Activated CD8-positive, alpha-beta memory T cell treated with anti-CD3 and anti-CD28 coated beads, Interleukin-2, amount 50 U/mL, for 4 hours (primary cell): ENCODE data around the gene MROH2B.
"Not testable (repeated sequence)": the region's sequence is repeated elsewhere in the genome, so short reads cannot be mapped to it uniquely, and the experiment has no call there.

Source experiments
- DNase-seq: peaks from one replicate; pipeline ENCODE4 v3.0.0-alpha.2; 2020

The MROH2B gene

DNA sequence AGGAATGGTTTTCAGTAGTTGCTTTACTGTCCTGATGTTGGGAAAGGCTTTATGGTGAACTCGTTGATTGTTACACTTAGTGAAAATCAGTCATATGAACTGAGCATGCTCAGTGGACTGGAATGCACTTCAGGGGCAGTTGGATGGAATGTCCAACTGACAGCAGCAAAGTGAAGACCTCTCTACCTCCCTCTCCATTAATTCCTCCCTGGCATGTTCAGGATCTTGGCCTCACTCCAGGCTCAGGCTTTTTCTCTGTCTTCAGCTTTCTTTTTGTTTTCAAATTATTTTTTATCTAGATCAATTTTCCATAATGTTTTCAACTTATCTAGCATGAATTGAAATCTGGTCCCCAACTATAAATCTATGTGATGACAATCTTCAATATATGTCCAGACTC, at the start of gene MROH2B:
MROH2B (minus strand) TSS at position 101 of the 400 bp plus-strand sequence. CDS start 490 bp downstream, outside the sequence.
- DNase-seq = no peak

GRCh38 chr5:41120600-41120999, 49.5 kb upstream of the MROH2B start:
- no peak for DNase-seq

DNA sequence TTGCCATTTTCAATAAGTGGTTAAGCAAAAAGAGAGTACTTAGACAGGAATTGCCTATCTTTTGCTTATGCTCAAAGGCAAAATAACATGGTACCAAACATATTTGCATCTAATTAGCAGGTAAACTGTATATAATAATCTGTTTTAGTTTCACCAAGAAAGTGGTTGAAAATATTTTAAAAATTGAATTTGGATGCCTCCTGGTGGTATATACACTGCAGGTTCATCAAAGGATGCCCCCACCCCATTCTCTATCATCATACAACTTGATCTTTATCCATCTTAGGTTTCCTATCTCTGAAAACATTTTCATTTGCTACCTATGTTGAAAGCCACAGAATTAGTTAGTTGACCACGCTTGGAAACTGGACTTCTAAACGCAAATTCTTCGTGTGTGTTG, 47.0 kb upstream of the MROH2B start:
- DNase-seq = no peak

DNA sequence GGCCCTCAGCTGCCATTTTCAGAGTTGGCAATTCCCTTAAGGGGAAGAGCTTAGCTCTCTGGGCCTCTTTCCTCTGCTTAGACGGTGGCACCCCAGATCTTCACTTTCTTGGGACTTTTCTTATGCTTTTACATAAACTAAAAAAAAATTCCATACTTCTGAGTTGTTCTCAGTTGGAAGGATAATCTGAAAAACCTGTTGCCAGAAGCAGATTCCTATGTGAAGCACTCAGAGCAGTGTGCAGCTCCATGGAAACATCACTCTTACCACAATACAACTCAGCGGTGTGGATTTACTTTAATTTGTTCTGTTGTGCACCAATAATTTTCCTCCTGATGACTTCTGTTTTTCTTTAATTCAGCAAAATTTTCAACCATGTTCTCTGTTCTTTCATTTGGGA, 44.1 kb upstream of the MROH2B start:
- no peak for DNase-seq

DNA sequence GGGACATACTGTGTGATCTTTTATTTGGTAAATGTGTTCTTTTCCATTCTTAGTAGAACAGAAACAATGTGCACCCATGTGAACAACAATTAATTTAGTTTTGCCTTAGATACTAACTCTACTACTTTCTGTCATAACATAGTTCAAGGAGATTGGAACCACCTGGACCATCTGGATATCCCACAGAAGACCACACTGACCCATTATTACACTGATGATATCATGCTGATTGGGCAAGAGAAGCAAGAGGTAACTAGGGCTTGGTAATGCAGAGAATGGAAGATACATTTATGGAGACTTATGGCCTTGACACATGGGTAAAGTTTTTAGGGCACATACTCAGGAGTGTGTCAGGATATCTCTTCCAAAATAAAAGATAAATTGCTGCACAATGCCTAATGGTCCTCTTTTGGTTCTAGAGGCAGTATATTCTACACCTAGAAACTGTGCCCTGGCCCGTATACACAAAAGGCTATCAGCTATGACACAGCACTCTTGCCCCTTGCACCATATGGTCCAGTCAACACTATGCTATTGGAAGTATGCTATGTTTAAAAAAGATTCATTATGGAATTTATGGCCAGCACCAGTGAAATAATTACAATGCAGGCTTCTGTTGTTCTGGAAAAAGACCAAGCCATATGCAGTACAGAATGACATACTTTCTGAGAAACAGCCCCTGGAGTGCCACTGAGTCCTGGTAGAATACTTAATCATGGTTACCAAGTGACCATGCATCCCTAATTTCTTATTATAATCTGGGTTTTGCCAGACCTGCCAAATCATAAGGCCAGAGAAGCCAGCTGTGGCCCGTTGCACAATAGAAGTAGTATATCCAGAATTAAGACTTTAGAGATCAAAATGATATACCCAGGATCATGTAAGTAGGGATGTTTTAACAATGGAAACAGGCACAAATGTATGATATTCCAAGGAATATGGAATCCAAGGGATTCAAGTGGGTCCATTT, 41.6 kb upstream of the MROH2B start:
- no peak for DNase-seq

DNA sequence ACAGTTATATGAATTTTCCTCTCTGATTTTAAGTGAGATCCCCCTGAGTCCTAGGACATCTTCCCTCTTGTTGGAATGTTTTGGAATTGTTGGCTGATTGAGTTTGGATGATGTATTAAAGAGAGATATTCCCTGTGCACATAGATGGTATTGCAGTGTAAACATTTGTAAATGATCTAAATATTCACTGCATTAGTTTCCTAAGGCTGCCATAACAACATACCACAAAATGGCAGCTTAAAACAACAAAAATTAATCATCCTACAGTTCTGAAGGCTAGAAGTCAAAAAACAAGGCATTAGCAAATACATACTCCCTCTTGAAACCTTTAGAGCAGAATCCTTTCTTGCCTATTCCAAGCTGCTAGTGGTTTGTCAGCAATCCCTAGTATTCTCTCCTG, 38.0 kb upstream of the MROH2B start:
- no peak for DNase-seq

DNA sequence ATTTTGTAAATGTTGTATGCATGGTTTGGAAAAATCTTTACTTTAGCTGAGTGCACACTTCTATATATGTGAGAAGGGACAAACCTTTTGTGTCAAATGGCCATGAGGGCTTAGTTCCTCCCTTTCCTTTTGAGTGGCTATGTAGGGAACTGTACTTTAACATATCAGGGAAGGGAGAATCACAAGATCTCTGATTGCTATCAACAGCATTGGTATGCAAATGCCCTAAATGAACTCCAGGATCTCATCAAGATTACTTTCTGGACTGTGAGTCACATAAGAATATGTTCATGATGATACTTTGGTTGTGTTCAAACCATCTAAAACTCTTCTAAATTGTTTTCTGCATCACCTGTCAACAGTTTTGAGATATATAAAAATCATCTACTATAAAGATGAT, 31.2 kb upstream of the MROH2B start:
- no peak for DNase-seq

DNA sequence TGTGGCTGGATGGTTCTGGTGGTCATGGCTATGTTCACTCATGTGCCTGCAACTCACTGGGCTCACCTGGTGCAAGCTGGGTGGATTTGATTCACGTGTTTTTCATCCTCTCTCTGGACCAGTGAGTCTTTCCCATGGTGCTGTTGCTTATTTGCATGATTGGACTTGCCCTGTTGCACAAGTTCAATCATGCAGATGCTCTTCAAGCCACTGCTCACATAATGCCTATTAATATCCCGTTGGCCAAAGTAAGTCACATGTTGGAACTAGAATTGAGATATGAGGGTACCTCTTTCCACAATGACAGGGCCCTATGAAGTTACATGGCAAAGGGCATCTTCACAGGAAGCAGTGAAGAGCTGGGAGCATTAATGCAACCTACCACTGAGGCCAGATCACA, 26.5 kb upstream of the MROH2B start:
- DNase-seq = no peak

- no peak for DNase-seq
These were observed 24.4 kb upstream of the MROH2B start for GRCh38 chr5:41095324-41096101.

DNA sequence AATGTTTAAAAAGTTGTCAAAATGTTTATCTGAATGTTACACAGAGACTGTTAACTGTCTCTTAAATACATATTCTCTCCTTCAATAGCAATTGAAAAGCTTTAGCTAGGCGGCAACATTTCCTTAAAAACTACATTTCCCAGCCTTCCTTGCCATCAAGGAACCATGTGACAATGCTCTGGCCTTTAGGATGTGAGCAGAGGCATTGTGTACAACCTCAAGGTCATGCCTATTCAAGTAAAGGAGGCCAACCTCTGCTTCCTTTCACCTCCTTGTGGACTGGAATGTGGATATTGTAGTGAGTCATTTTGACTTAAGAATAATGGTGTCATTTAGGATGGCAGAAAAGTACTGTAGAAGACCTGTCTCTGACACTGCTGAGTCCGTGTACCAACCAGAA, 23.7 kb upstream of the MROH2B start:
- DNase-seq = no peak

- no peak for DNase-seq
These were observed 22.7 kb upstream of the MROH2B start for GRCh38 chr5:41093803-41094202.

- no peak for DNase-seq
These were observed 16.3 kb upstream of the MROH2B start for GRCh38 chr5:41087461-41087860.

DNA sequence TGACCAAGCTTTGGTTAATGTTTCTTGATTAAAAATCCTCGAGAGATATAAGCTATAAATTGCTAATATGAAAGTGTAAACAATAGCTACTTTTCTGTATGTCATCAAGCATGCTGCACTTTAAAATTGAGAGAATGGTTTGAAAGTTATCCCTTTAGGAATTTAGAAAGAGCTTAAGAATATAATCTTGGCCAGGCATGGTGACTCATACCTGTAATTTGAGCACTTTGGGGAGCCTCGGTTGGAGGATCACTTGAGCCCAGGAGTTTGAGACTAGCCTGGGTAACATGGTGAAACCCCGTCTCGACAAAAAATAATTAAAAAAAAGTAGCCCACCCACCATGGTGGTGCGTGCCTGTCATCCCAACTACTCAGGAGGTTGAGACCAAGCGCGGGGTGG, 12.2 kb upstream of the MROH2B start:
- no peak for DNase-seq

DNA sequence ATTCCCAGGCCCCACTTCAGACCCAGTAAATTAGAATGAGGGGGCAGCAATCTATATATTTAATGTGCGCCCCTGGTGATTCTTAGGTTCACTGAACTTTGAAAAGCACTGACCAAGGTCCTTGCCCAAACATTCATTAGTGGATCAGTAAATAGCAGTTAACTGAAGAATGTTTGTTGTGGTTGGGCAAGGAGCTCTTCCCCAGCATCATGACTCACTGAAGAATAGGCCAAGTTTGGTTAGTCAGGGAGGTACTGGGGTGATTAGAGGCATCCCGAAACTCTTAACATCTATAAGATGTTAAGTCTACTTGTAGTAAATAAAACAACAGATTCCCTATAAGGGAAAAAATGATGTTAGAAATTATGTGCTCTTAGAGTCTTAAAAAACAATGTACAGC, 833 bp upstream of the MROH2B start:
- DNase-seq = no peak

DNA sequence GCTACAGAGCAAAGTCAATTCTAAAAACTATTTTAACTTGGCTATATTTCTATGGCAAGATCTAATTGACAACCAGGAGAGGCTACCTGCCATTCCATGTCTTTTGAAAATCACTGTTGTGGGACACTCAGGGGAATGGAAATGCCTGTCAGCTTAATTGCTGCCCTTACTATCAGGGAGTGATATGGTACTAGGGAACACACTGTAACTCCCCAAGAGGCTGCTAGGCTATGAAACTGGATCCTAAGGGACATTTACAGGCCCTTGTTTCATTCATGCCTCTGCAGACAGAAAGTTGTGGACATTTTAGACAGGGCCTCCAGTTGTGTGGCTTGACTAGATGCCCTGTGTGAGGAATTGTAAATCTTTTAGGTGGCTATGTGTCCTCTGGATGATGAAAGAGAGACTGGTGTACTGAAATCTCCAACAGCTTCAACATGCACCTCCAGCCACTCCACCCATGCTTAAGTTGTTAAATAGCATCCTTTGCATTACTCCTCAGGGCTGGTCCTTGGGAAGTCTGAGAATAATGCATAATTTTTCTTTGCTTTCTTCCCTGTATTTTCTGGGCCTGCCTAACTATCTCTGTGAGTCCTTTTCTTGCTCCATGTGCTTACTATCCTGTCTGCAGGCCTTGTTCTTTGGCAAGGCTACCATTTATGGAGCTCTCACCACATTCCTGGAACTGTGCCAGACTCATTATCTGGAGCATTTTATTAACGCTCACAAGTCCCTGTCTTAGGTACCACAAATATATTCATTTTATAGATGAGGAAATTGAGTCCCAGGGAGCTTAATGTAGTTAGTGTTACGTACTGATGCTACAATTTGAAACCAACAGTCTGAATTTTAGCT, 3.2 kb downstream of the MROH2B start:
- DNase-seq = no peak

GRCh38 chr5:41065691-41066335, 5.3 kb downstream of the MROH2B start:
- DNase-seq = no peak

DNA sequence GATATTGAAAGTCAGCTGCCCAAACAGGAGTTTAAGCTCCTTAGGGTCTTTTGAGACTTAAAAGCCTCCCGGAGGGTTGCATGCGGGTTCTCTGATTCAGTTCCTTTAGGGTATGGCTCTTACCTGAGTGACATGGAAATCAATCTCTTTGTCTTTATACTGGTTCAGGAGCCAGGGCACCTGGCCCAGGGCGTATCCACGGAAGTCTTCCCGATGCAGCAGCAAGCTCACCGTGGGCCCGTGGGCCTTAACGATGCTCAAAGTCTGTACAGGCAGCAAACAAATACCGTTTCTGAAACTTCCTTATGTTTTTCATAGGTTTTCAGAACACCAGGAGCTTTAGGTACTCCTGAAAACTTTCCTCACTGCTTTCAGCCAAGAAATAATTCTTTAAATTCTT, 13.2 kb downstream of the MROH2B start:
- DNase-seq = no peak

- no peak for DNase-seq
These were observed 13.9 kb downstream of the MROH2B start for GRCh38 chr5:41057231-41057630.

GRCh38 chr5:41048986-41049385, 22.2 kb downstream of the MROH2B start:
- no peak for DNase-seq

GRCh38 chr5:41043109-41043747, 27.9 kb downstream of the MROH2B start:
- DNase-seq = no peak

DNA sequence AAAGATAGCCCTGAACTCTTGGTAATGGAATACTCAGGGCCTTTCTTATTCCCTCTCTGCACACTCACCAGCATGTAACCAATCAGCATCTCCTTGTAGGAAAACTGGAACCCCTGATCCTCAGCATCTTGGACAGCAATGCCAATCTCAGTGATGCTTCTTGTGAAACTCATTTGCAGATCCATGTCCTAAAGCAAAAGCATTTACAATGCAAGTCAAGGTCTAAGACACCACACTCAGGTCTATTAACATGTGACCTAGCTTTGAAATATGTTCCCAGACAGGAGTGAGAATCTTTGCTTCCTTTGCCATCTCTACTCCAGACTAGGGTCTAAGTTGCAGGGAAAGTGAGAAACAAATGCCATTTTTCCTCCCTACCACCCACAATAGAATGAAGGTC, 38.2 kb downstream of the MROH2B start:
- DNase-seq = no peak

- not testable (repeated sequence) for DNase-seq
These were observed 48.5 kb downstream of the MROH2B start for GRCh38 chr5:41022600-41022999.
